ENCODE measurements around the gene OR10H5.
"Not testable (repeated sequence)": the region's sequence is repeated elsewhere in the genome, so short reads cannot be mapped to it uniquely, and the experiment has no call there.

OR10H5 gene

DNA sequence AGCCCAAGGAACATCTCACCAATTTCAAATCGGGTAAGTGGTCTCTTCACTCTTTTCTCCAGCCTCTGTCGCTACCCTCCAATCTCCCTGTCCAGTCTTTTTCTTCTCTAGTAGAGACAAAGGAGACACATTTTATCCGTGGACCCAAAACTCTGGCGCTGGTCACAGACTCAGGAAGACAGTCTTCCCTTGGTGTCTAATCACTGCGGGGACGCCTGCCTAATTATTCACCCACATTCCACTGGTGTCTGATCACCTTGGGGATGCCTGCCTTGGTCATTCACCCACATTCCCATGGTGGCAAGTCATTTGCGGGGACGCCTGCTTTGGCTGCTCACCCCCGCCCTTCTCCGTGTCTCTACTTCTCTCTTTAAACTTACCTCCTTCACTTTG lies 41.8 kb downstream of the OR10H5 start:
- H3K4me3 ChIP-seq (ENCODE audit: low read length): no peak overlapping the region
- TF ChIP-seq ZNF274 (IDR thresholded peaks at IDR 0.05; ENCODE audit: low read depth, low read length): no peak

DNA sequence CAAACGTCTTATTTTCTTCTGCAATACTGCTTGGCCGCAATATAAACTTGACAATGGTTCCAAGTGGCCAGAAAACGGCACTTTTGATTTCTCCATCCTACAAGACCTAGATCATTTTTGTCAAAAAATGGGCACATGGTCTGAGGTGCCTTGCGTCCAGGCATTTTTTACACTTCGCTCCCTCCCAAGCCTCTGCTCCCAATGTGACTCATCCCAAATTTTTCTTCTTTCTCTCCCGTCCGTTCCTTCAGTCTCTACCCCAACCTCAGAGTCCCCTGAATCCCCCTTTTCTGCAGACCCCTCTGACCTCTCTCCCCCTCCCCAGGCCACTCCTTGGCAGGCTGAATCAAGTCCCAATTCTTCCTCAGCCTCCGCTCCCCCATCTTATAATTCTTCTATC lies 42.3 kb downstream of the OR10H5 start:
- H3K4me3 ChIP-seq (ENCODE audit: low read length): no peak overlapping the region
- TF ChIP-seq ZNF274 (IDR thresholded peaks at IDR 0.05; ENCODE audit: low read depth, low read length): no peak

DNA sequence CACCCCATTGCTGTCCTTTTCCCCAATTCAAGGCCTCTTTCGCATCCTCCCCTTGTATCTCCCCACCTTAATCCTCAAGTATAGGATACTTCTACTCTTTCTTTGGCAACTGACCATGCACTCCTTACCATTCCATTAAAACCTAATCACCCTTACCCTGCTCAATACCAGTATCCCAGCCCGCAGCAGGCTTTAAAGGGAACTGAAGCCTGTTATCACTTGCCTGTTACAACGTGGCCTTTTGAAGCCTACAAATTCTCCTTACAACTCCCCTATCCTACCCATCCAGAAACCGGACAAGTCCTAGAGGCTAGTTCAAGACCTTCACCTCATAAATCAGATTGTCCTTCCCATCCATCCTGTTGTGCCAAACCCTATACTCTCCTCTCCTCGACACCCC lies 44.2 kb downstream of the OR10H5 start:
- no peak for TF ChIP-seq ZNF274 (IDR thresholded peaks at IDR 0.05; ENCODE audit: low read depth, low read length)
- H3K4me3 ChIP-seq (ENCODE audit: low read length): no peak overlapping the region

DNA sequence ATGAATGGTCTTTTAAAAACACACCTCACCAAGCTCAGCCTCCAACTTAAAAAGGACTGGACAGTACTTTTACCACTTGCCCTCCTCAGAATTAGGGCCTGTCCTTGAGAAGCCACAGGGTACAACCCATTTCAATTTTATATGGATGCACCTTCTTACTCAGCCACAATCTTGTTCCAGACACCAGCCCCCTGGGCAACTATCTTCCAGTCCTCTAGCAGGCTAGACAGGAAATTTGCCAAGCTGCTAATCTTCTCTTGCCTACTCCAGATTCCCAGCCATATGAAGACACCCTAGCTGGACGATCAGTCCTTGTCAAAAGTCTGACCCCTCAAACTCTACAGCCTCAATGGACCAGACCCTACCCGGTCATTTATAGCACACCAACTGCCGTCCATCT lies 46.8 kb downstream of the OR10H5 start:
- not testable (repeated sequence) for H3K4me3 ChIP-seq (ENCODE audit: low read length)

DNA sequence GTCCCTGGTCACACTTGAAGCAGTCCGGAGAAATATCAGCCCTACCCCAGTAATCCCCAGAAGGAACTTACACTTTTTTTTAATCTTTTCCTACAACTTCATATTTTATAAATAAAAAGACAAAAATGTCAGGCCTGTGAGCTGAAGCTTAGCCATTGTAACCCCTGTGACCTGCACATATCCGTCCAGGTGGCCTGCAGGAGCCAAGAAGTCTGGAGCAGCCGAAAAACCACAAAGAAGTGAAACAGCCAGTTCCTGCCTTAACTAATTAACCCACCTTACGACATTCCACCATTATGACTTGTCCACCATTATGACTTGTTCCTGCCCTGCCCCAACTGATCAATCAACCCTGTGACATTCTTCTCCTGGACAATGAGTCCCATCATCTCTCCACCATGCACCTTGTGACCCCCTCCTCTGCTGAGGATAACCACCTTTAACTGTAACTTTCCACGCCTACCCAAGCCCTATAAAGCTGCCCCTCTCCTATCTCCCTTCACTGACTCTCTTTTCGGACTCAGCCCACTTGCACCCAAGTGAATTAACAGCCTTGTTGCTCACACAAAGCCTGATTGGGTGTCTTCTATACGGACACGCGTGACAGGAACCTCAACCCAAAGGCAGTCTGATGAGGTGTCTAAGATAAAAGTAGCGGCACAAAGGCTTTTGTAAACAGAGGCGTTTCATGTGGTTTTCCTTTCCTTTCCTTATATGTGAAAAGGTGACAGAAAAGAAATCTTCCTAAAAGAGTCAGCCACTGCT lies 48.3 kb downstream of the OR10H5 start:
- H3K4me3 ChIP-seq (ENCODE audit: low read length): peak overlapping the region; percentile 80

DNA sequence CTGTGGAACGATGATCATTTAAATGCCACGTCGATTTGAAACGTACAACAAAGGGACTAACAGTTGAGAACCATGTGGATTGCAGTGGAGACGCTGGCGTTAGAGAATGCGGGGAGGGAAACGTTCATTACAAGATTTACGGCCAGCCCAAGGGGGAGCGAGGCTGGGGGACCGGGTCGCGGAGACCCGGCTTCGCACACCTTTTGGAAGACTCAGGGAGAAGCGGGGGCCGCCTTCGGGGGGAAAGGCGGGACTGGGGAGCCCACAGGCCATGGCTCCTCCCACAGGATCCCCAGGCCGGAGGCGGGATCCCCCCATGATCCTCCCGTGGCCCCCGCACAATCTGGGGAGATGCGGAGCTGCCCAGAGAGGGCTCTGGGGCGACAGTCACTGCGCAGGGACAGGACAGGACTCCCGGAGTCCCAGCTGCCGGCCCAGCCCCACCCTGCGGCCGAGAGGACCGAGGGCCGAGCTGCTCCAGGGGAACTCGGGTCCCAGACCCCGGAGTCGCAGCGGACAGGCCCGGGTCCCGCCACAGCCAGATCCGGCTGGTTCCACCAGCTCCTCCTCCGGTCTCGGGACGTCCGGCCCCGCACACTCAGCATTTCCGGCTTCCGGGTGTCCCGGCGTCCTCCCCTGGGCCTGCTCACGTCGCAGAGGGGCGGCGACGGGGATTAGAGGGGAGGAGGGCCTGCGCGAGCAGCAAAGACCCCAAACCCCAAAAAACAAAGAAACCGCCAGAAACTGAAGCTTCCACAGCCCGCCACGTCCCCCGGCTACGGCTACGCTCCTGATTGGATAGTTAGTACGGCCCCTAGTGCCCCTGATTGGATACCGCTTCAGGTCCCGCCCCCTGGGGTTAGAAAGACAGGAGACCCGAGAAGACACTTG lies 49.1 kb downstream of the OR10H5 start:
- no peak for TF ChIP-seq ZNF274 (IDR thresholded peaks at IDR 0.05; ENCODE audit: low read depth, low read length)

DNA sequence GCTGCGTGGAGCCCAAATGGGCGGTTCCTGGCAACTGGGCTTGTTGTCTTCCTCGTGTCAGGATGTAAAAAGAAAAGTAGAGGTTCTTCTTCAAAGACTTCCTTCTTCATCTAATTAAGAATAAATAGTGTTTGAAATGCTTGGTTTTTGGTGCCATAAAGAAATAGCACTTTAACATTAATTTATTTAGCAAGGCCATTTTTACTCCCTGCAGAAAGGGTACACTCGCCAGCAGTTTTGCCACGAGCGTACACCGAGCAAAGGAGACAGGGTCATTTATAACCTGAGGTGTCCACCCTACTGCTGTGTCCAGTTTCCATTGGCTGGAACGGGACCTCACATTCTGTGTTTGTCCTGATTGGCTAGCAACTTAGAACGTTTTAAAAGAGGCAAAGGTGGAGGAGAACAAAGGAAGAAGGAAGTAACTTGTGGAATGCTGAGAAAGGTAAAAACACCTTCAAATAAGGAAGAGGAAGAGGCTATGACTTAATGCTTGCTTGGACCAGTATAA lies 49.8 kb downstream of the OR10H5 start:
- peak overlapping the region; percentile 80; the same call in 1 of the 2 replicates for H3K4me3 ChIP-seq (ENCODE audit: low read length)
- no peak for TF ChIP-seq ZNF274 (IDR thresholded peaks at IDR 0.05; ENCODE audit: low read depth, low read length)

More for the DNA sequence above, 49.1 kb downstream of the OR10H5 start:
- peak overlapping the region; percentile 80 for H3K4me3 ChIP-seq (ENCODE audit: low read length)

DNA sequence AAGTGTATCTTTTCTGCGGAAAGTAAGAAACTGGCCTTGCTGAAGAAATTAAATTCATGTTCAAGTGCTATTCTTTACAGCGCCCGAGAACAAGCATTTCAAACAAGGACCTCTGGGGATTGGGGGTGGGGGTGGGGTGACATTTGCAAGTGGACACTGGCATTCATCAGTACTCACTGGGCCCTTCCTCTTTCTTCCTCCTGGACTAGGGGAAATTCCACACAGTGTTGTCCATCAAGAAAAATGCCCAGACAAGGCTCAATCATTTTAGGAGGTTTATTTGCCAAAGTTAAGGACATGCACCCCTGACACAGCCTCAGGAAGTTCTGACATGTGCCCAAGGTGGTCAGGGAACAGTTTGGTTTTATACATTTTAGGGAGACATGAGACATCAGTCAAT lies 50.9 kb downstream of the OR10H5 start:
- no peak for TF ChIP-seq ZNF274 (IDR thresholded peaks at IDR 0.05; ENCODE audit: low read depth, low read length)

DNA sequence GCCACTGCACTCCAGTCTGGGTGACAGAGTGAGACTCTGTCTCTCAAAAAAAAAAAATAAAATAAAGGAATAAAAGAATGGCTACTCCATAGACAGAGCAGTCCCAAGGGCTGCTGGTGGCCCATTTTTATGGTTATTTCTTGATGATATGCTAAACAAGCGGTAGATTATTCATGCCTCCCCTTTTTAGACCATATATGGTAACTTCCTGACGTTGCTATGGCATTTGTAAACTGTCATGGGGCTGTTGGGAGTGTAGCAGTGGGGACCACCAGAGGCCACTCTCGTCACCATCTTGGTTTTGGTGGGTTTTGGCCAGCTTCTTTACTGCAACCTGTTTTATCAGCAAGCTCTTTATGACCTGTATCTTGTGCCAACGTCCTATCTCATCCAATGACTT lies 52.4 kb downstream of the OR10H5 start:
- not testable (repeated sequence) for H3K4me3 ChIP-seq (ENCODE audit: low read length)

More for the DNA sequence above, 50.9 kb downstream of the OR10H5 start:
- H3K4me3 ChIP-seq (ENCODE audit: low read length): no peak overlapping the region

DNA sequence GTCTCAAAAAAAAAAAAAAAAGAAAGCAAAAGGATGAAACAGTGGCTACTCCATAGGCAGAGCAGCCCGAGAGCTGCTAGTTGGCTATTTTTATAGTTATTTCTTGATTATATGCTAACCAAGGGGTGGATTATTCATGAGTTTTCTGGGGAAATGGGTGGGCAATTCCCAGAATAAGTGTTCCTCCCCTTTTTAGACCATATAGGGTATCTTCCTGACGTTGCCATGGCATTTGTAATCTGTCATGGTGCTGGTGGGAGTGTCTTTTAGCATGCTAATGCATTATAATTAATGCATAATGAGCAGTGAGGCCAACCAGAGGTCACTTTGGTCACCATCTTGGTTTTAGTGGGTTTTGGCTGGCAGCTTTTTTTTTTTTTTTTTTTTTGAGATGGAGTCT lies 53.4 kb downstream of the OR10H5 start:
- H3K4me3 ChIP-seq (ENCODE audit: low read length): no peak overlapping the region
- no peak for TF ChIP-seq ZNF274 (IDR thresholded peaks at IDR 0.05; ENCODE audit: low read depth, low read length)

DNA sequence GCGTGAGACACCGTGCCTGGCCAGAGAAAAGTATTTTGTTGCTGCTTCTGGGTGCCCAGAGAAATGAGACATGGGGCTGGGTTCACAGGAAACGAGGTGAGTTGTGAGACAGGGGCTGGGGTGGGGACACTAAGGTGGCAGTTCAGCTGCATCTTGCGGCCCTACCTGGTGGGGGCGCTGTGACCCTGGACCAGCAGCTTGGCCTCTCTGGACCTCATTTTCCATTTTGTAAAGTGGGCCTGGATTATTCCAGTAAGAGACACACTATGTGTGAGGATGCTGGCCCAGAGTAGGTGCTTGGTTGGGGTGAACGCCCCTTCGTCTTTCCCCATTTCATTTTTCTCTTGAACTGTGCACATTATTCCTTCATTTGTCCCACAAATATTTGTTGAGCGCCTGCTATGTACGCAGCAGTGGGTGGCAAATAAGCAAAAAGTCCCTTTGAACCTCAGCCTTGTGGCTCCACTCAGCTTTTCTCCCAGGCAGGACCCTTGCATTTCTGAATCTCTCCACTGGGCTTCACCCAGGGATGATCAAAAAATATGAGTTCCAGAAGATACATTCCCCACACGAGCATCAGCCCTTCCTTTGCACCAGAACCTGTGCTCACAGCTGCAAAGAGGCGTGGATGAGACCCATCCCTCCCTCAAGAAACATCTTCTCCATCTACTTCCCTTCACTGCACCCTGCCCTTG lies 54.6 kb downstream of the OR10H5 start:
- H3K4me3 ChIP-seq (ENCODE audit: low read length): no peak overlapping the region
- TF ChIP-seq ZNF274 (IDR thresholded peaks at IDR 0.05; ENCODE audit: low read depth, low read length): no peak

DNA sequence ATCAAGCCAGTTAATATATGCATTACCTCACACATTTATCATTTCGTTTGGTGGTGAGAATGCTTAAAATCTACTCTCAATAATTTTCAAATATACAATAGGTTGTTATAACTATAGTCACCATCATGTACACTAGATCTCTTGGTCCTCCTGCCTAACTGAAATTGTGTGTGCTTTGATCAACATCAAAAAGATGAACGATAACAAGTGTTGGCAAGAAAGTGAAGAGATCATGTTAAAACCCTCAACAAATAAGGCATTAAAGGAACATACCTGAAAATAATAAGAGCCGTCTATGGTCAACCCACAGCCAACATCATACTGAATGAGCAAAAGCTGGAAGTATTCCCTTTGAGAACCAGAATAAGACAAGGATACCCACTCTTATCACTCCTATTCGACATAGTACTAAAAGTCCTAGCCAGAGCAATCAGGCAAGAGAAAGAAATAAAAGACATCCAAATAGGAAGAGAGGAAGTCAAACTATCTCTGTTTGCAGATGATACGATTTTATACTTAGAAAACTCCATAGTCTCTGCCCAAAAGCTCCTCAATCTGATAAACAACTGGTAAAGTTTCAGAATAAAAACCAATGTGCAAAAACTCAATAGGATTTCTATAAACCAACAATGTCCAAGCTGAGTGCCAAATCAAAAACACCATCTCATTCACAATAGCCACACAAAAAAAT lies 55.9 kb downstream of the OR10H5 start:
- H3K4me3 ChIP-seq (ENCODE audit: low read length): no peak overlapping the region
- no peak for TF ChIP-seq ZNF274 (IDR thresholded peaks at IDR 0.05; ENCODE audit: low read depth, low read length)

DNA sequence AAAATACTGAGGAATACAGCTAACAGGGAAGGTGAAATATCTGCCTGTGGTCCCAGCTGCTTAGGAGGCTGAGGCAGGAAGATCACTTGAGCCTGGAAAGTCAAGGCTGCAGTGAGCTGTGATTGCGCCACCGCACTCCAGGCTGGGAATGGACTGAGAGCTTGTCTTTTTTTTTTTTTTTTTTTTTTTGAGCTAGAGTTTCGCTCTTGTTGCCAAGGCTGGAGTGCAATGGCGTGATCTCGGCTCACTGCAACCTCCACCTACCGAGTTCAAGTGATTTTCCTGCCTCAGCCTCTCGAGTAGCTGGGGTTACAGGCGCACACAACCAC lies 56.4 kb downstream of the OR10H5 start:
- not testable (repeated sequence) for H3K4me3 ChIP-seq (ENCODE audit: low read length)

DNA sequence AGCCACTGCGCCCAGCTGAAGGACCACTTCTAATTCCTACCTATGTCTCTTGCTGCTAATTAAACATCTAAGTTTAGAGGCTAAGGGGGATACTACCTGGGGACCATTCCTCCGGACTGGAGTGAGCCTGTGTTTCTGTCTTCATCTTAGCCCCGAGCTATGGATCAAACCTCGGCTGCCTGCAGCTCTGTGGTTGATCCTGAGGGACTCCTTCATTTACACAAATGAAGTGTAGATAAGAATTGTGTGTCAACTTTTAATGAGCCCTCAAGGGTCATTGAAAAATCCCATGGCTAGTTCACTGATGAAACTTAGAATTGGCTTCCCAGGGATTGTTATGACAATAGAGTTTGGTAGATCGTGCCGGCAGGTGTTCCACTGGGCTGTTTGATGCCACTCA lies 59.5 kb downstream of the OR10H5 start:
- H3K4me3 ChIP-seq (ENCODE audit: low read length): no peak overlapping the region

More for the DNA sequence above, 59.5 kb downstream of the OR10H5 start:
- no peak for TF ChIP-seq ZNF274 (IDR thresholded peaks at IDR 0.05; ENCODE audit: low read depth, low read length)

Measured in GM08714 (cell line).